ENCODE data around the gene CALCR. TPM values are rescaled to one million over a fixed set of nuclear protein-coding genes. Genes with fewer than 3 reads are reported as not detected.

The CALCR gene
- total and polyA plus RNA-seq, 2 donors (not counting 1 experiment from before 2014, with no cell fraction given) = not detected

- TF ChIP-seq, protein P1, sequence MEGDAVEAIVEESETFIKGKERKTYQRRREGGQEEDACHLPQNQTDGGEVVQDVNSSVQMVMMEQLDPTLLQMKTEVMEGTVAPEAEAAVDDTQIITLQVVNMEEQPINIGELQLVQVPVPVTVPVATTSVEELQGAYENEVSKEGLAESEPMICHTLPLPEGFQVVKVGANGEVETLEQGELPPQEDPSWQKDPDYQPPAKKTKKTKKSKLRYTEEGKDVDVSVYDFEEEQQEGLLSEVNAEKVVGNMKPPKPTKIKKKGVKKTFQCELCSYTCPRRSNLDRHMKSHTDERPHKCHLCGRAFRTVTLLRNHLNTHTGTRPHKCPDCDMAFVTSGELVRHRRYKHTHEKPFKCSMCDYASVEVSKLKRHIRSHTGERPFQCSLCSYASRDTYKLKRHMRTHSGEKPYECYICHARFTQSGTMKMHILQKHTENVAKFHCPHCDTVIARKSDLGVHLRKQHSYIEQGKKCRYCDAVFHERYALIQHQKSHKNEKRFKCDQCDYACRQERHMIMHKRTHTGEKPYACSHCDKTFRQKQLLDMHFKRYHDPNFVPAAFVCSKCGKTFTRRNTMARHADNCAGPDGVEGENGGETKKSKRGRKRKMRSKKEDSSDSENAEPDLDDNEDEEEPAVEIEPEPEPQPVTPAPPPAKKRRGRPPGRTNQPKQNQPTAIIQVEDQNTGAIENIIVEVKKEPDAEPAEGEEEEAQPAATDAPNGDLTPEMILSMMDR (IDR thresholded peaks at IDR 0.05) = no peak
- TF ChIP-seq EZH2 (IDR thresholded peaks at IDR 0.05; ENCODE audit: borderline replicate concordance, insufficient read depth, low read depth, low read length, poor library complexity, severe bottlenecking) = no peak
- Histone ChIP-seq H3K4me2 (replicated peaks; ENCODE audit: low read depth, low read length, poor library complexity, severe bottlenecking) (no peak overlapping the region), H3K27me3 (replicated peaks in 1 of 4; ENCODE audit: control extremely low read depth in 1 of 4, control insufficient read depth in 3 of 4, insufficient read depth in 4 of 4, low read length in 3 of 4) (peaks cover 0 to 4% (median 0%) of the 10 kb centered on the region in 4 experiments), H3K9me3 (ENCODE audit: control extremely low read depth in 1 of 3, control insufficient read depth in 2 of 3, insufficient read depth in 1 of 3, low read length in 2 of 3) (no peaks in the 10 kb centered on the region), H3K79me2 (ENCODE audit: control insufficient read depth, insufficient read depth, low read length) (no peaks in the 10 kb centered on the region), H2AFZ (ENCODE audit: insufficient read depth, low read depth, low read length, poor library complexity, severe bottlenecking) (no peak overlapping the region), H3K9ac (ENCODE audit: low read length) (no peak overlapping the region), H4K20me1 (ENCODE audit: control insufficient read depth, insufficient read depth, low read length, poor library complexity, severe bottlenecking) (no peaks in the 10 kb centered on the region), H3K4me1 (ENCODE audit: control insufficient read depth in 2 of 2, insufficient read depth in 2 of 2, low read length in 2 of 2) (peaks cover 9 to 17% of the 10 kb centered on the region in 2 donors), H3K4me3 (ENCODE audit: control extremely low read depth in 1 of 5, extremely low read depth in 1 of 5, insufficient read depth in 1 of 5, low read depth in 2 of 5, low read length in 4 of 5) (no peak overlapping the region), H3K27ac (ENCODE audit: low read length in 2 of 2) (no peak overlapping the region), H3K36me3 (replicated peaks in 1 of 2; ENCODE audit: control extremely low read depth in 1 of 2, control insufficient read depth in 1 of 2, extremely low read depth in 1 of 2, insufficient read depth in 2 of 2, low read length in 1 of 2) (no peaks in the 10 kb centered on the region)
- Mint-ChIP-seq H3K27me3 (peaks cover 27% of the 10 kb centered on the region), H3K4me3 (no peak overlapping the region), H3K9me3 (ENCODE audit: insufficient read depth) (no peaks in the 10 kb centered on the region), H3K27ac (no peak overlapping the region), H3K4me1 (peaks cover 20% of the 10 kb centered on the region)
- intact Hi-C loops (cut with micrococcal nuclease) = no loop called here
- ATAC-seq (ENCODE audit: low read depth) (no peak), DNase-seq (no peak)
- POLR2A ChIA-PET = no interaction called here
- WGBS (ENCODE audit: insufficient coverage) = no CpG with 5 or more reads among the region's 3 CpGs
- CTCF ChIA-PET = no interaction called here
Observed at GRCh38 chr7:93382362-93382761, 192.2 kb downstream of the CALCR start.

DNA sequence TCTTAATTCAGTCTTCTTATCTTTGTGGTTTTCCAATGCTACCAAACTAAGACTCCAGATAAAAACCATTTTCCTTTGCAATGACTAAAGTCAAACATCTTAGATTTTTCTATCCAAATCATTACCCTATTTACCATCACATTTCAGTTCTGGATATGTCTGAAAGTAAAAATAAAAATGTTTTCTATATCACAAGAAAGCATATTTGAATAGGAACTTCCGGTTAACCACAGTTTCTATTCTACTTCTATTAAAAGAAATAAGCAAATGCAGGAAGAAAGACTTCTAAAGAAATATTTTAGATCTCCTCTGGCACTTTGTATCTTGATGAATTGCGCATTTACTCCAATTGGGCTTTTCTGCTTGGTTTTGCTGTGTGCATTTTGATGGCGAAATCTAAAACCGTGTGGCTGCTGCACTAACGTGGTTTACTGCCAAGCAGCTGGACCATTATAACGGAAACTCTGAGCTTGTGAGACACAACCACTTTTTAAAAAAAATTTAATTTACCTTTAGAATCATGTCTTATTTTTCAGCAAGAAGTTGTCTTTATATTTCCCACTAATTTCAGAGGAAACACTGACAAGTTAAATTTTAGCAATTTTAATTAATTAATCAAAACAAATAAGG lies 196.3 kb downstream of the CALCR start:
- Mint-ChIP-seq H3K27ac (no peak overlapping the region), H3K27me3 (peaks cover 4% of the 10 kb centered on the region), H3K4me3 (peak overlapping the region; percentile 56), H3K9me3 (ENCODE audit: insufficient read depth) (no peaks in the 10 kb centered on the region), H3K4me1 (peaks cover 43% of the 10 kb centered on the region)
- peak overlapping the region in 3 of 5 experiments; percentile 22 to 50 (median 39) for H3K4me3 ChIP-seq (ENCODE audit: control extremely low read depth in 1 of 5, extremely low read depth in 1 of 5, insufficient read depth in 1 of 5, low read depth in 2 of 5, low read length in 4 of 5)
- no peak overlapping the region for H3K27ac ChIP-seq (ENCODE audit: low read length in 2 of 2)
- intact Hi-C loops (cut with micrococcal nuclease) = no loop called here
- peaks cover 11 to 29% of the 10 kb centered on the region in 2 donors for H3K4me1 ChIP-seq (ENCODE audit: control insufficient read depth in 2 of 2, insufficient read depth in 2 of 2, low read length in 2 of 2)
- no peaks in the 10 kb centered on the region for H4K20me1 ChIP-seq (ENCODE audit: control insufficient read depth, insufficient read depth, low read length, poor library complexity, severe bottlenecking)
- DNase-seq = no peak
- H3K36me3 ChIP-seq (replicated peaks in 1 of 2; ENCODE audit: control extremely low read depth in 1 of 2, control insufficient read depth in 1 of 2, extremely low read depth in 1 of 2, insufficient read depth in 2 of 2, low read length in 1 of 2) = no peaks in the 10 kb centered on the region
- H2AFZ ChIP-seq (ENCODE audit: insufficient read depth, low read depth, low read length, poor library complexity, severe bottlenecking) = peak overlapping the region; percentile 13
- no peak for ATAC-seq (ENCODE audit: low read depth)
- TF ChIP-seq EZH2 (IDR thresholded peaks at IDR 0.05; ENCODE audit: borderline replicate concordance, insufficient read depth, low read depth, low read length, poor library complexity, severe bottlenecking) = no peak
- TF ChIP-seq, protein P1 (IDR thresholded peaks at IDR 0.05) = no peak
- ChIA-PET CTCF (no interaction called here), POLR2A (no interaction called here)
- H3K9me3 ChIP-seq (ENCODE audit: control extremely low read depth in 1 of 3, control insufficient read depth in 2 of 3, insufficient read depth in 1 of 3, low read length in 2 of 3) = no peaks in the 10 kb centered on the region
- H3K27me3 ChIP-seq (replicated peaks in 1 of 4; ENCODE audit: control extremely low read depth in 1 of 4, control insufficient read depth in 3 of 4, insufficient read depth in 4 of 4, low read length in 3 of 4) = peaks cover 0 to 1% (median 0%) of the 10 kb centered on the region in 4 experiments
- peak overlapping the region; percentile 54 for H3K4me2 ChIP-seq (replicated peaks; ENCODE audit: low read depth, low read length, poor library complexity, severe bottlenecking)
- no peaks in the 10 kb centered on the region for H3K79me2 ChIP-seq (ENCODE audit: control insufficient read depth, insufficient read depth, low read length)
- 27% methylated on average over 4 of the region's 6 CpGs for WGBS (ENCODE audit: insufficient coverage)
- peak overlapping the region; percentile 50 for H3K9ac ChIP-seq (ENCODE audit: low read length)
